ENCODE measurements around the gene COP1. TPM values are rescaled to one million over a fixed set of nuclear protein-coding genes. Genes with fewer than 3 reads are reported as not detected.

The COP1 gene
- total RNA-seq, 6 donors from 2014 or later = 40.4 to 113 (median 68.3) TPM

- Histone ChIP-seq H3K27me3 (no peaks in the 10 kb centered on the region), H3K36me3 (no peaks in the 10 kb centered on the region), H3K4me1 (no peaks in the 10 kb centered on the region), H3K4me3 (no peak overlapping the region), H3K27ac (no peak overlapping the region), H3K9me3 (no peaks in the 10 kb centered on the region)
- DNase-seq (no peak), ATAC-seq (ENCODE audit: low FRiP score in 2 of 2) (no peak)
- WGBS, 2 donors = 96 to 99% methylated on average over 2 of the region's 2 CpGs
- no peak for TF ChIP-seq EP300 (IDR thresholded peaks at IDR 0.05)
- no peak for TF ChIP-seq CTCF (IDR thresholded peaks at IDR 0.05)
- no peak for TF ChIP-seq POLR2A (IDR thresholded peaks at IDR 0.05)
- TF ChIP-seq POLR2AphosphoS5 (IDR thresholded peaks at IDR 0.05) = no peak
Measured at GRCh38 chr1:176068256-176068655, 138.8 kb downstream of the COP1 start.

- Histone ChIP-seq H3K36me3 (no peaks in the 10 kb centered on the region), H3K4me3 (no peak overlapping the region), H3K27me3 (no peaks in the 10 kb centered on the region), H3K4me1 (no peaks in the 10 kb centered on the region), H3K9me3 (no peaks in the 10 kb centered on the region), H3K27ac (no peak overlapping the region)
- ATAC-seq (ENCODE audit: low FRiP score in 2 of 2) (no peak), DNase-seq (no peak)
- 88 to 95% methylated on average over 1 of the region's 1 CpG for WGBS, 2 donors
- no peak for TF ChIP-seq CTCF (IDR thresholded peaks at IDR 0.05)
- TF ChIP-seq POLR2AphosphoS5 (IDR thresholded peaks at IDR 0.05) = no peak
- no peak for TF ChIP-seq EP300 (IDR thresholded peaks at IDR 0.05)
- TF ChIP-seq POLR2A (IDR thresholded peaks at IDR 0.05) = no peak
Measured at GRCh38 chr1:176066709-176067108, 140.4 kb downstream of the COP1 start.

GRCh38 chr1:176058686-176059085 lies 148.4 kb downstream of the COP1 start:
- TF ChIP-seq CTCF (IDR thresholded peaks at IDR 0.05) = no peak
- no peak for TF ChIP-seq POLR2A (IDR thresholded peaks at IDR 0.05)
- no peak for TF ChIP-seq EP300 (IDR thresholded peaks at IDR 0.05)
- no peak for TF ChIP-seq POLR2AphosphoS5 (IDR thresholded peaks at IDR 0.05)
- ATAC-seq (ENCODE audit: low FRiP score in 2 of 2) = no peak
- DNase-seq = no peak
- Histone ChIP-seq H3K27ac (no peak overlapping the region), H3K36me3 (no peaks in the 10 kb centered on the region), H3K4me1 (no peaks in the 10 kb centered on the region), H3K9me3 (no peaks in the 10 kb centered on the region), H3K27me3 (no peaks in the 10 kb centered on the region), H3K4me3 (no peak overlapping the region)
- 45 to 55% methylated on average over 2 of the region's 2 CpGs for WGBS, 2 donors

- 90 to 93% methylated on average over 3 of the region's 3 CpGs for WGBS, 2 donors
- Histone ChIP-seq H3K4me3 (no peak overlapping the region), H3K27me3 (no peaks in the 10 kb centered on the region), H3K4me1 (no peaks in the 10 kb centered on the region), H3K36me3 (no peaks in the 10 kb centered on the region), H3K27ac (no peak overlapping the region), H3K9me3 (no peaks in the 10 kb centered on the region)
- no peak for ATAC-seq (ENCODE audit: low FRiP score in 2 of 2)
- TF ChIP-seq POLR2A (IDR thresholded peaks at IDR 0.05) = no peak
- no peak for TF ChIP-seq EP300 (IDR thresholded peaks at IDR 0.05)
- TF ChIP-seq CTCF (IDR thresholded peaks at IDR 0.05) = no peak
- no peak for TF ChIP-seq POLR2AphosphoS5 (IDR thresholded peaks at IDR 0.05)
- no peak for DNase-seq
Measured at GRCh38 chr1:176056312-176056711, 150.8 kb downstream of the COP1 start.

GRCh38 chr1:176055398-176055797 lies 151.7 kb downstream of the COP1 start:
- H3K27me3 ChIP-seq = no peaks in the 10 kb centered on the region
- no peaks in the 10 kb centered on the region for H3K9me3 ChIP-seq
- no peak for TF ChIP-seq CTCF (IDR thresholded peaks at IDR 0.05)
- TF ChIP-seq EP300 (IDR thresholded peaks at IDR 0.05) = no peak
- TF ChIP-seq POLR2A (IDR thresholded peaks at IDR 0.05) = no peak
- no peak for TF ChIP-seq POLR2AphosphoS5 (IDR thresholded peaks at IDR 0.05)
- ATAC-seq (ENCODE audit: low FRiP score in 2 of 2) (no peak), DNase-seq (no peak)
- no peaks in the 10 kb centered on the region for H3K4me1 ChIP-seq
- no peaks in the 10 kb centered on the region for H3K36me3 ChIP-seq
- 100% methylated on average over 1 of the region's 1 CpG for WGBS, 2 donors
- H3K4me3 ChIP-seq = no peak overlapping the region
- no peak overlapping the region for H3K27ac ChIP-seq

All from upper lobe of left lung (tissue), 6 donors.